ENCODE measurements around the gene DHFR2. TPM values are rescaled to one million over a fixed set of nuclear protein-coding genes. Genes with fewer than 3 reads are reported as not detected.

The DHFR2 gene
- total RNA-seq, 1 donor from 2014 or later: 5.3 TPM

Other genes starting within 250 kb of the DHFR2 start
- 27.0 TPM for gene PROS1, start 89.0 kb downstream of the DHFR2 start, total RNA-seq
- 10.2 TPM for gene ARL13B, start 82.8 kb downstream of the DHFR2 start, total RNA-seq
- gene STX19, start 34.3 kb downstream of the DHFR2 start, total RNA-seq: 4.1 TPM
- gene NSUN3, start 145 bp upstream of the DHFR2 start, total RNA-seq: 25.1 TPM